Colonic mucosa (tissue), 4 donors: ENCODE data around the gene HABP2. TPM values are rescaled to one million over a fixed set of nuclear protein-coding genes. Genes with fewer than 3 reads are reported as not detected.

Experiments
- DNase-seq: peaks from one replicate; pipeline ENCODE4 v3.0.0-alpha.2; 2020
- H3K27ac ChIP-seq: fragments of 200-600 bp; one replicate; pipeline ENCODE4 v1.8.0; 2021
- H3K27me3 ChIP-seq: fragments of 200-600 bp; one replicate; pipeline ENCODE4 v1.8.0; 2021
- H3K36me3 ChIP-seq: fragments of 200-600 bp; one replicate; pipeline ENCODE4 v1.8.0; 2021
- H3K4me1 ChIP-seq: fragments of 200-600 bp; one replicate; pipeline ENCODE4 v1.8.0; 2021; ENCODE audit warnings: mild to moderate bottlenecking
- H3K4me3 ChIP-seq: fragments of 200-600 bp; one replicate; pipeline ENCODE4 v1.8.0; 2021
- H3K9ac ChIP-seq, 2 donors: one replicate each; pipeline ENCODE4 v1.7.0; 2013; ENCODE audit warnings: control low read depth in 2 of 2, low read depth in 2 of 2, low read length in 2 of 2
- H3K9me3 ChIP-seq: fragments of 200-600 bp; one replicate; pipeline ENCODE4 v1.8.0; 2021
- CTCF ChIP-seq: fragments of 200-600 bp; IDR thresholded peaks from one replicate; pipeline ENCODE4 v1.8.0; 2022; ENCODE audit warnings: antibody characterized with exemption, mild to moderate bottlenecking
- intact Hi-C: fragments of 100-400 bp; cut with DNase I; formaldehyde crosslinking; loops from one replicate; pipeline ENCODE4 v1.14.1; 2022
- total RNA-seq, 2 donors: library from RNA; stranded (reverse); fragmentation: NEBNext Ultra II Directional in 1 of 2; extraction: Animal tissue kit (Norgen Biotek cat#: 25700) in 1 of 2; gene quantifications; one replicate each; pipeline ENCODE4 v1.2.1, GENCODE V29; 2021
- donor health status: healthy.
- donor health status: DM: no; HTN: no; CAD: no.
- donor health status: DM: no; HTN: no; CAD: no.

Gene HABP2
- total RNA-seq, 2 donors from 2014 or later, result 0.79 TPM; not detected in 1

- H3K36me3 ChIP-seq, result no peaks in the 10 kb centered on the region
- H3K4me1 ChIP-seq, result no peaks in the 10 kb centered on the region
- no peak overlapping the region for H3K4me3 ChIP-seq
- DNase-seq, result no peak
- no peaks in the 10 kb centered on the region for H3K9me3 ChIP-seq
- intact Hi-C loops, result no loop called here
- H3K9ac ChIP-seq, result no peak overlapping the region
- no peaks in the 10 kb centered on the region for H3K27me3 ChIP-seq
- TF ChIP-seq CTCF, result no peak
- no peak overlapping the region for H3K27ac ChIP-seq
Observed at GRCh38 chr10:113600569-113600968, 47.7 kb downstream of the HABP2 start.

- H3K27ac ChIP-seq, result no peak overlapping the region
- no peak for DNase-seq
- no peak for TF ChIP-seq CTCF
- no peaks in the 10 kb centered on the region for H3K27me3 ChIP-seq
- H3K4me3 ChIP-seq, result no peak overlapping the region
- H3K9ac ChIP-seq, result no peak overlapping the region
- H3K9me3 ChIP-seq, result no peaks in the 10 kb centered on the region
- no peaks in the 10 kb centered on the region for H3K4me1 ChIP-seq
- H3K36me3 ChIP-seq, result no peaks in the 10 kb centered on the region
- intact Hi-C loops, result no loop called here
Observed at GRCh38 chr10:113603057-113603777, 50.4 kb downstream of the HABP2 start.

- H3K4me3 ChIP-seq, result no peak overlapping the region
- no peak for TF ChIP-seq CTCF
- no peaks in the 10 kb centered on the region for H3K9me3 ChIP-seq
- H3K27me3 ChIP-seq, result no peaks in the 10 kb centered on the region
- intact Hi-C loops, result no loop called here
- no peak overlapping the region for H3K27ac ChIP-seq
- no peak for DNase-seq
- no peak overlapping the region for H3K9ac ChIP-seq
- H3K36me3 ChIP-seq, result no peaks in the 10 kb centered on the region
- no peaks in the 10 kb centered on the region for H3K4me1 ChIP-seq
Observed at GRCh38 chr10:113604572-113604971, 51.7 kb downstream of the HABP2 start.

GRCh38 chr10:113605268-113605978, 52.6 kb downstream of the HABP2 start:
- TF ChIP-seq CTCF, result no peak
- H3K4me1 ChIP-seq, result no peaks in the 10 kb centered on the region
- no peaks in the 10 kb centered on the region for H3K36me3 ChIP-seq
- intact Hi-C loops, result no loop called here
- H3K27ac ChIP-seq, result no peak overlapping the region
- H3K9ac ChIP-seq, result no peak overlapping the region
- H3K4me3 ChIP-seq, result no peak overlapping the region
- no peaks in the 10 kb centered on the region for H3K27me3 ChIP-seq
- no peak for DNase-seq
- no peaks in the 10 kb centered on the region for H3K9me3 ChIP-seq

- Histone ChIP-seq H3K27me3 (no peaks in the 10 kb centered on the region), H3K9ac (no peak overlapping the region), H3K4me1 (no peaks in the 10 kb centered on the region), H3K9me3 (no peaks in the 10 kb centered on the region), H3K36me3 (no peaks in the 10 kb centered on the region), H3K4me3 (no peak overlapping the region), H3K27ac (no peak overlapping the region)
- intact Hi-C loops, result no loop called here
- TF ChIP-seq CTCF, result no peak
- no peak for DNase-seq
Observed at GRCh38 chr10:113609704-113610108, 56.9 kb downstream of the HABP2 start.
